Measurements from ENCODE around the gene AHCYL1. TPM values are rescaled to one million over a fixed set of nuclear protein-coding genes. Genes with fewer than 3 reads are reported as not detected.

AHCYL1 gene
- total and polyA plus RNA-seq, 2 donors (not counting 3 experiments of a cell fraction or from before 2014, with no cell fraction given): 49.2 to 74.2 TPM

DNA sequence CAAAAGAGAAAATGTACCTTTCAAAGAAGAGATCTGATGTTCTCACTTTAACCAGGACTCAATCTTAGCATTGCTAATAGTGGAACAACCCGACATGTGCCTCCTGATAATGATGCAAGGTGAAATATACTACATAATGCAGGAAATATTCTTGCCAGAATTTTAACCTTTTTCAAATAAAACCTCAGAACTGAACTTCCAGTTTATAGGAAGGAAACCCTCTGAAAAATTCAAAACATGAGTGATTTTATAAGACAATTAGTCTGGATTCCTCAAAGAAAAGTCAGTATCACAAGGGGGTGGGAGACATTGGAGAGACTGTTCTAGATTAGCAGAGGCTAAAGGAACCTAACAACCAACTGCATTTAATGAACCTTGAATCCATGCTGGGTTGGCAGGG lies 18.1 kb downstream of the AHCYL1 start:
- Histone ChIP-seq H3K4me3 (replicated peaks in 1 of 3; ENCODE audit: insufficient read depth in 1 of 3, low read depth in 1 of 3, low read length in 3 of 3) (no peak overlapping the region), H2AFZ (ENCODE audit: low read depth, low read length) (no peak overlapping the region), H3K27ac (ENCODE audit: insufficient read depth, low read depth, low read length) (no peak overlapping the region), H3K36me3 (ENCODE audit: control insufficient read depth in 2 of 2, extremely low read depth in 1 of 2, insufficient read depth in 2 of 2, low read length in 2 of 2) (no peaks in the 10 kb centered on the region), H3K4me1 (ENCODE audit: control insufficient read depth, extremely low read depth, insufficient read depth, low read length) (peaks cover 29% of the 10 kb centered on the region), H3K4me2 (ENCODE audit: insufficient read depth, low read length) (no peak overlapping the region), H3K9me3 (replicated peaks; ENCODE audit: control insufficient read depth, insufficient read depth, low read length) (no peaks in the 10 kb centered on the region), H3K27me3 (ENCODE audit: control insufficient read depth in 2 of 2, insufficient read depth in 2 of 2, low read length in 2 of 2) (no peaks in the 10 kb centered on the region), H3K9me1 (replicated peaks; ENCODE audit: control insufficient read depth, extremely low read depth, insufficient read depth, low read length) (no peaks in the 10 kb centered on the region), H4K20me1 (replicated peaks; ENCODE audit: control insufficient read depth, extremely low read depth, insufficient read depth, low read length) (no peaks in the 10 kb centered on the region), H3K79me2 (ENCODE audit: control insufficient read depth, insufficient read depth, low read length) (peaks cover 44% of the 10 kb centered on the region), H3K9ac (replicated peaks; ENCODE audit: extremely low read depth, insufficient read depth, low read length) (no peak overlapping the region)
- ChIA-PET POLR2A (no interaction called here), CTCF (interaction anchor here (1.0 to 2.9 kb wide), 2 partner anchors 18 to 27 kb away, joined by 3 to 11 read pairs; partner anchors contain the start of gene AHCYL1)
- dilution Hi-C loops (cut with MboI; ENCODE audit: extremely low pct_ligation_motif_present, low sequenced_read_pairs) (loop anchor here (25.0 kb wide), 1 partner anchor 215 kb away; no protein-coding TSS in a partner anchor), intact Hi-C loops (cut with micrococcal nuclease) (no loop called here)
- DNase-seq (ENCODE audit: low read depth, low spot score) (no peak), FAIRE-seq (no peak)
- TF ChIP-seq GATA2 (IDR thresholded peaks at IDR 0.05; ENCODE audit: insufficient read depth, insufficient read length, low read depth, low read length) (no peak), EZH2 (IDR thresholded peaks at IDR 0.05; ENCODE audit: borderline replicate concordance, low read depth, low read length, severe bottlenecking) (no peak), MYC (IDR thresholded peaks at IDR 0.05; ENCODE audit: low read depth, low read length) (no peak), POLR2AphosphoS5 (IDR thresholded peaks at IDR 0.05; ENCODE audit: insufficient read depth, low read depth, low read length) (no peak), POLR2A (IDR thresholded peaks at IDR 0.05; ENCODE audit: low read depth, low read length) (no peak), FOS (IDR thresholded peaks at IDR 0.05; ENCODE audit: borderline replicate concordance, insufficient read depth, low read length) (no peak), JUN (IDR thresholded peaks at IDR 0.05; ENCODE audit: borderline replicate concordance, insufficient read depth, insufficient read length, low read depth) (no peak)
- TF ChIP-seq, protein P1, sequence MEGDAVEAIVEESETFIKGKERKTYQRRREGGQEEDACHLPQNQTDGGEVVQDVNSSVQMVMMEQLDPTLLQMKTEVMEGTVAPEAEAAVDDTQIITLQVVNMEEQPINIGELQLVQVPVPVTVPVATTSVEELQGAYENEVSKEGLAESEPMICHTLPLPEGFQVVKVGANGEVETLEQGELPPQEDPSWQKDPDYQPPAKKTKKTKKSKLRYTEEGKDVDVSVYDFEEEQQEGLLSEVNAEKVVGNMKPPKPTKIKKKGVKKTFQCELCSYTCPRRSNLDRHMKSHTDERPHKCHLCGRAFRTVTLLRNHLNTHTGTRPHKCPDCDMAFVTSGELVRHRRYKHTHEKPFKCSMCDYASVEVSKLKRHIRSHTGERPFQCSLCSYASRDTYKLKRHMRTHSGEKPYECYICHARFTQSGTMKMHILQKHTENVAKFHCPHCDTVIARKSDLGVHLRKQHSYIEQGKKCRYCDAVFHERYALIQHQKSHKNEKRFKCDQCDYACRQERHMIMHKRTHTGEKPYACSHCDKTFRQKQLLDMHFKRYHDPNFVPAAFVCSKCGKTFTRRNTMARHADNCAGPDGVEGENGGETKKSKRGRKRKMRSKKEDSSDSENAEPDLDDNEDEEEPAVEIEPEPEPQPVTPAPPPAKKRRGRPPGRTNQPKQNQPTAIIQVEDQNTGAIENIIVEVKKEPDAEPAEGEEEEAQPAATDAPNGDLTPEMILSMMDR (IDR thresholded peaks at IDR 0.05; ENCODE audit: extremely low read depth in 1 of 2, insufficient read depth in 1 of 2, low read depth in 1 of 2, low read length in 2 of 2): no peak
- TF ChIP-seq, protein P2, sequence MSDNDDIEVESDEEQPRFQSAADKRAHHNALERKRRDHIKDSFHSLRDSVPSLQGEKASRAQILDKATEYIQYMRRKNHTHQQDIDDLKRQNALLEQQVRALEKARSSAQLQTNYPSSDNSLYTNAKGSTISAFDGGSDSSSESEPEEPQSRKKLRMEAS (IDR thresholded peaks at IDR 0.05; ENCODE audit: insufficient read depth, insufficient read length): no peak
- no TSS peak for BruUV-seq (replicated peaks)
